Tibial artery (tissue), 4 donors: ENCODE measurements around the gene POLR3A.

Experiments
- DNase-seq, 2 donors: peaks; one replicate each; pipeline ENCODE4 v3.0.0-alpha.2; 2019
- H3K27ac ChIP-seq, 2 donors: fragments of 200-600 bp; sonication (generic) in 1 of 2; 1 replicate in 1 of 2; 2 replicates in 1 of 2; pipeline ENCODE4 v1.5.1; 2018 to 2019; ENCODE audit warnings: mild to moderate bottlenecking in 1 of 2
- H3K27me3 ChIP-seq, 2 donors: fragments of 200-600 bp; sonication (generic) in 1 of 2; one replicate each; pipeline versions ENCODE4 v1.5.1 to v1.6.0; 2016 to 2019
- H3K36me3 ChIP-seq, 3 donors: fragments of 200-600 bp; sonication (generic) in 2 of 3; one replicate each; pipeline ENCODE4 v1.5.1; 2016 to 2019; ENCODE audit warnings: mild to moderate bottlenecking in 2 of 3
- H3K4me1 ChIP-seq, 4 donors: fragments of 200-600 bp; sonication (generic) in 2 of 4; 1 replicate in 3 of 4; 2 replicates in 1 of 4; pipeline ENCODE4 v1.5.1; 2016 to 2019
- H3K4me3 ChIP-seq, 2 donors: fragments of 200-600 bp; sonication (generic) in 1 of 2; 1 replicate in 1 of 2; 2 replicates in 1 of 2; pipeline ENCODE4 v1.5.1; 2018 to 2019; ENCODE audit warnings: mild to moderate bottlenecking in 2 of 2
- H3K9me3 ChIP-seq, 3 donors: fragments of 200-600 bp; sonication (generic) in 1 of 3; one replicate each; pipeline ENCODE4 v1.5.1; 2016 to 2019
- CTCF ChIP-seq, 2 experiments: fragments of 200-600 bp in 1 of 2; fragments of 450-650 bp in 1 of 2; IDR thresholded peaks; one replicate each; pipeline ENCODE4 v1.5.1; 2017 to 2019; ENCODE audit warnings: antibody characterized with exemption in 2 of 2, mild to moderate bottlenecking in 1 of 2, moderate library complexity in 1 of 2
- intact Hi-C: fragments of 100-400 bp; cut with DNase I; formaldehyde crosslinking; loops from one replicate; pipeline ENCODE4 v1.15.0; 2023; ENCODE audit warnings: low total_unique reads

The POLR3A gene

GRCh38 chr10:77974396-77975074, 54.8 kb downstream of the POLR3A start:
- H3K27me3 ChIP-seq = no peaks in the 10 kb centered on the region
- no peak overlapping the region for H3K4me3 ChIP-seq
- H3K9me3 ChIP-seq = no peaks in the 10 kb centered on the region
- peak; percentile 30 for TF ChIP-seq CTCF (IDR thresholded peaks at IDR 0.05)
- DNase-seq = no peak
- H3K4me1 ChIP-seq = peaks cover 0 to 49% (median 23%) of the 10 kb centered on the region in 4 donors
- peaks cover 25 to 39% (median 27%) of the 10 kb centered on the region in 3 donors for H3K36me3 ChIP-seq
- peak overlapping the region; percentile 81 to 87 for H3K27ac ChIP-seq
- intact Hi-C loops = loop anchor here (5.0 kb wide), 1 partner anchor 132 kb away; no protein-coding TSS in a partner anchor

- no peaks in the 10 kb centered on the region for H3K27me3 ChIP-seq
- H3K36me3 ChIP-seq = peaks cover 14 to 27% (median 16%) of the 10 kb centered on the region in 3 donors
- peak in 1 of 2 donors; percentile 28 for DNase-seq
- intact Hi-C loops = no loop called here
- H3K4me3 ChIP-seq = no peak overlapping the region
- H3K27ac ChIP-seq = peak overlapping the region; percentile 81 to 87
- no peak for TF ChIP-seq CTCF (IDR thresholded peaks at IDR 0.05)
- no peaks in the 10 kb centered on the region for H3K9me3 ChIP-seq
- H3K4me1 ChIP-seq = peaks cover 0 to 55% (median 23%) of the 10 kb centered on the region in 4 donors
Measured at GRCh38 chr10:77973276-77973675, 56.0 kb downstream of the POLR3A start.

GRCh38 chr10:77972148-77972547, 57.2 kb downstream of the POLR3A start:
- intact Hi-C loops = no loop called here
- no peaks in the 10 kb centered on the region for H3K27me3 ChIP-seq
- H3K36me3 ChIP-seq = peaks cover 3 to 15% (median 6%) of the 10 kb centered on the region in 3 donors
- TF ChIP-seq CTCF (IDR thresholded peaks at IDR 0.05) = no peak
- peaks cover 0 to 55% (median 23%) of the 10 kb centered on the region in 4 donors for H3K4me1 ChIP-seq
- H3K4me3 ChIP-seq = no peak overlapping the region
- peak overlapping the region; percentile 81 to 87 for H3K27ac ChIP-seq
- no peaks in the 10 kb centered on the region for H3K9me3 ChIP-seq
- DNase-seq = peak in 1 of 2 donors; percentile 49

GRCh38 chr10:77971804-77972144, 57.5 kb downstream of the POLR3A start:
- no peak for TF ChIP-seq CTCF (IDR thresholded peaks at IDR 0.05)
- Histone ChIP-seq H3K4me3 (no peak overlapping the region), H3K27me3 (no peaks in the 10 kb centered on the region), H3K27ac (peak overlapping the region; percentile 81 to 87), H3K4me1 (peaks cover 0 to 55% (median 23%) of the 10 kb centered on the region in 4 donors), H3K36me3 (peaks cover 0 to 12% (median 2%) of the 10 kb centered on the region in 3 donors), H3K9me3 (no peaks in the 10 kb centered on the region)
- DNase-seq = no peak
- intact Hi-C loops = loop anchor here (2.0 kb wide), 1 partner anchor 45 kb away; the partner anchor contains the start of gene DLG5

- Histone ChIP-seq H3K4me1 (peaks cover 0 to 55% (median 23%) of the 10 kb centered on the region in 4 donors), H3K27ac (peak overlapping the region; percentile 81 to 87)
- intact Hi-C loops = loop anchor here (2.0 kb wide), 1 partner anchor 44 kb away; the partner anchor contains the start of gene DLG5
Measured at GRCh38 chr10:77970869-77971803, 58.2 kb downstream of the POLR3A start.

More at GRCh38 chr10:77970869-77971803, 58.2 kb downstream of the POLR3A start:
- Histone ChIP-seq H3K9me3 (no peaks in the 10 kb centered on the region), H3K27me3 (no peaks in the 10 kb centered on the region), H3K36me3 (peaks cover 0 to 7% (median 0%) of the 10 kb centered on the region in 3 donors), H3K4me3 (peak overlapping the region; percentile 13 to 17)
- DNase-seq = peak; percentile 90 to 92
- TF ChIP-seq CTCF (IDR thresholded peaks at IDR 0.05) = no peak
